ENCODE results near the gene ANTKMT.

- no peak for TF ChIP-seq POLR2AphosphoS5 (IDR thresholded peaks at IDR 0.05; ENCODE audit: low read depth)
- TF ChIP-seq, protein P1, sequence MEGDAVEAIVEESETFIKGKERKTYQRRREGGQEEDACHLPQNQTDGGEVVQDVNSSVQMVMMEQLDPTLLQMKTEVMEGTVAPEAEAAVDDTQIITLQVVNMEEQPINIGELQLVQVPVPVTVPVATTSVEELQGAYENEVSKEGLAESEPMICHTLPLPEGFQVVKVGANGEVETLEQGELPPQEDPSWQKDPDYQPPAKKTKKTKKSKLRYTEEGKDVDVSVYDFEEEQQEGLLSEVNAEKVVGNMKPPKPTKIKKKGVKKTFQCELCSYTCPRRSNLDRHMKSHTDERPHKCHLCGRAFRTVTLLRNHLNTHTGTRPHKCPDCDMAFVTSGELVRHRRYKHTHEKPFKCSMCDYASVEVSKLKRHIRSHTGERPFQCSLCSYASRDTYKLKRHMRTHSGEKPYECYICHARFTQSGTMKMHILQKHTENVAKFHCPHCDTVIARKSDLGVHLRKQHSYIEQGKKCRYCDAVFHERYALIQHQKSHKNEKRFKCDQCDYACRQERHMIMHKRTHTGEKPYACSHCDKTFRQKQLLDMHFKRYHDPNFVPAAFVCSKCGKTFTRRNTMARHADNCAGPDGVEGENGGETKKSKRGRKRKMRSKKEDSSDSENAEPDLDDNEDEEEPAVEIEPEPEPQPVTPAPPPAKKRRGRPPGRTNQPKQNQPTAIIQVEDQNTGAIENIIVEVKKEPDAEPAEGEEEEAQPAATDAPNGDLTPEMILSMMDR (IDR thresholded peaks at IDR 0.05; ENCODE audit: insufficient read depth, low read length), result no peak
- no peak for TF ChIP-seq GABPA (IDR thresholded peaks at IDR 0.05; ENCODE audit: low read depth)
- no peak for TF ChIP-seq SPI1 (IDR thresholded peaks at IDR 0.05; ENCODE audit: borderline replicate concordance, low read depth)
- TF ChIP-seq, protein P2, sequence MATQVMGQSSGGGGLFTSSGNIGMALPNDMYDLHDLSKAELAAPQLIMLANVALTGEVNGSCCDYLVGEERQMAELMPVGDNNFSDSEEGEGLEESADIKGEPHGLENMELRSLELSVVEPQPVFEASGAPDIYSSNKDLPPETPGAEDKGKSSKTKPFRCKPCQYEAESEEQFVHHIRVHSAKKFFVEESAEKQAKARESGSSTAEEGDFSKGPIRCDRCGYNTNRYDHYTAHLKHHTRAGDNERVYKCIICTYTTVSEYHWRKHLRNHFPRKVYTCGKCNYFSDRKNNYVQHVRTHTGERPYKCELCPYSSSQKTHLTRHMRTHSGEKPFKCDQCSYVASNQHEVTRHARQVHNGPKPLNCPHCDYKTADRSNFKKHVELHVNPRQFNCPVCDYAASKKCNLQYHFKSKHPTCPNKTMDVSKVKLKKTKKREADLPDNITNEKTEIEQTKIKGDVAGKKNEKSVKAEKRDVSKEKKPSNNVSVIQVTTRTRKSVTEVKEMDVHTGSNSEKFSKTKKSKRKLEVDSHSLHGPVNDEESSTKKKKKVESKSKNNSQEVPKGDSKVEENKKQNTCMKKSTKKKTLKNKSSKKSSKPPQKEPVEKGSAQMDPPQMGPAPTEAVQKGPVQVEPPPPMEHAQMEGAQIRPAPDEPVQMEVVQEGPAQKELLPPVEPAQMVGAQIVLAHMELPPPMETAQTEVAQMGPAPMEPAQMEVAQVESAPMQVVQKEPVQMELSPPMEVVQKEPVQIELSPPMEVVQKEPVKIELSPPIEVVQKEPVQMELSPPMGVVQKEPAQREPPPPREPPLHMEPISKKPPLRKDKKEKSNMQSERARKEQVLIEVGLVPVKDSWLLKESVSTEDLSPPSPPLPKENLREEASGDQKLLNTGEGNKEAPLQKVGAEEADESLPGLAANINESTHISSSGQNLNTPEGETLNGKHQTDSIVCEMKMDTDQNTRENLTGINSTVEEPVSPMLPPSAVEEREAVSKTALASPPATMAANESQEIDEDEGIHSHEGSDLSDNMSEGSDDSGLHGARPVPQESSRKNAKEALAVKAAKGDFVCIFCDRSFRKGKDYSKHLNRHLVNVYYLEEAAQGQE (IDR thresholded peaks at IDR 0.05; ENCODE audit: insufficient replicate concordance, low read depth), result no peak
Measured at GRCh38 chr16:694187-694862, 26.6 kb upstream of the ANTKMT start.

Data from HL-60 (cell line).